IPS DF 6.9 (cell line): ENCODE measurements around the gene FAM110C.
"Not testable (repeated sequence)": the region's sequence is repeated elsewhere in the genome, so short reads cannot be mapped to it uniquely, and the experiment has no call there.

Source experiments
- DNase-seq: peaks from one replicate; pipeline ENCODE4 v3.0.0-alpha.2; 2013; ENCODE audit warnings: low read depth, low spot score
- H3K27ac ChIP-seq: one replicate; pipeline ENCODE4 v1.5.1; 2013; ENCODE audit warnings: low read length, control low read depth
- H3K27me3 ChIP-seq: 2 replicates; pipeline ENCODE4 v1.6.1; 2013; ENCODE audit warnings: mild to moderate bottlenecking, low read length; ENCODE audit not compliant: control insufficient read depth, insufficient read depth
- H3K36me3 ChIP-seq: 2 replicates; pipeline ENCODE4 v1.6.1; 2013; ENCODE audit warnings: low read length; ENCODE audit not compliant: control insufficient read depth, insufficient read depth
- H3K4me1 ChIP-seq: 2 replicates; pipeline ENCODE4 v1.6.1; 2013; ENCODE audit warnings: low read length; ENCODE audit not compliant: control insufficient read depth, insufficient read depth
- H3K4me3 ChIP-seq: 2 replicates; pipeline ENCODE4 v1.5.1; 2013; ENCODE audit warnings: mild to moderate bottlenecking, low read length
- H3K9me3 ChIP-seq: 2 replicates; pipeline ENCODE4 v1.6.1; 2013; ENCODE audit warnings: low read length, inconsistent platforms; ENCODE audit not compliant: control insufficient read depth, insufficient read depth
- WGBS: extraction: QIAGEN DNeasy Blood & Tissue Kit; methylation state at CpG from one replicate; pipeline ENCODE4 v1.1.7; 2013; ENCODE audit warnings: mixed read lengths, missing lambda C conversion rate; ENCODE audit not compliant: insufficient read length, insufficient coverage; 5-methylcytosine and 5-hydroxymethylcytosine counted together

FAM110C gene

DNA sequence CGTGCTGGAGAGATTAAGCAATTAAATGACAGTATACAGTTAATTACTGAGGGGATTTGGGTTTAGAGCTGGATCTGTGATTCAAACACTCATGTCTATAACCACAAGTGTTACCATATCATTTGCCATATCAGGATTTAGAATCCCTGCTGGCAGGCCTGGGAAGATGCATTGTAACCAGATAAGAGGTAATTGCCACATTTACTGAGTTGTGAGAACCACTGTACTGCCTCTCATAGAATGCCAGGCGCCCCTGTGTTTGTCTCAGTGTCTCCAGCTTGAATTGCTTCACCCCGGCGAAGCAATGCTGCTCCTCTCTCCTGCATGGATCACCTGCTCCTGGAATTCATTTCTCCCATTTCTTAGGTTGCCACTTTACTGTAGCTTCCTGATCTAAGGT, 21.7 kb downstream of the FAM110C start:
- H3K36me3 ChIP-seq, H3K9me3 ChIP-seq, H3K4me3 ChIP-seq, H3K27ac ChIP-seq, DNase-seq, H3K4me1 ChIP-seq, H3K27me3 ChIP-seq: not testable (repeated sequence)
- WGBS, result no CpG with 5 or more reads among the region's 4 CpGs

DNA sequence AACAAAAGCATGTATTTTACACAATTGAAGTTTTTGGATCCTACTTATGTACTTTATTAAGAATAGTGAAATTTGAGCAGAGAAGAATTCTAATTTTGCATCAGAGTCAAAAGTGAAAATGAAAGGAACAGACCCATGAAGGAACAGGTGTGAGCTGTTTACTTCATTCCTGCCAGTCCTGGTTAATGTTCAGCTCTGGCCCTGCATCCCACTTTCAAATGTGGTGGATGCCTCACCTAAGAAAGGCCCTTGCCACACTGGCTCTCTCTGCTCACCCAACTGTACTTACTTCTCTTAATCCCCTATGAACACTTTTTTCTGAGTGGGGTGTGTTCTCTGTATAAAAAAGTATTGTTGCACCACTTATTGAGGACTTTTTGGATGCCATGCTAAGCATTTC, 22.2 kb downstream of the FAM110C start:
- H3K27ac ChIP-seq, result no peak overlapping the region
- DNase-seq, result no peak
- H3K4me3 ChIP-seq, result no peak overlapping the region
- no peaks in the 10 kb centered on the region for H3K9me3 ChIP-seq
- H3K27me3 ChIP-seq, result no peaks in the 10 kb centered on the region
- no peaks in the 10 kb centered on the region for H3K4me1 ChIP-seq
- no peaks in the 10 kb centered on the region for H3K36me3 ChIP-seq

DNA sequence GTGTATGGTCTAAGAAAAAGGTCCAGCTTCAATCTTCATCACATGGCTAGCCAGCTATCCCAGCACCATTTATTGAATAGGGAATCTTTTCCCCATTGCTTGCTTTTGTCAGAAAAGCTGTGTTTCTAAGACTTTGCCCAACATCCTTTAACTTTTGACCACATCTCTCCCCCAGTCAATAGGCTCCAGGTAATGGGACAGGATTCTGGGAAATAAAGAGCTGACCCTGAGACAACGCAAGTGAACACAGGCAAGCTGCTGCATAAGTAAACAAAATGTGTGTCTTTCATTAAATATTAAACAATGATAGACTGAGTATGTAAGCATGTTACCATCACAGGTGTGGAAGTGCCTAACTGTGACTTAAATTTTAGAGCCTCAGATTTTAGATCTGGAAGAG, 23.0 kb downstream of the FAM110C start:
- DNase-seq, result no peak
- Histone ChIP-seq H3K27ac (no peak overlapping the region), H3K36me3 (no peaks in the 10 kb centered on the region), H3K9me3 (no peaks in the 10 kb centered on the region), H3K4me3 (no peak overlapping the region), H3K4me1 (no peaks in the 10 kb centered on the region), H3K27me3 (no peaks in the 10 kb centered on the region)
- no CpG with 5 or more reads among the region's 1 CpG for WGBS

DNA sequence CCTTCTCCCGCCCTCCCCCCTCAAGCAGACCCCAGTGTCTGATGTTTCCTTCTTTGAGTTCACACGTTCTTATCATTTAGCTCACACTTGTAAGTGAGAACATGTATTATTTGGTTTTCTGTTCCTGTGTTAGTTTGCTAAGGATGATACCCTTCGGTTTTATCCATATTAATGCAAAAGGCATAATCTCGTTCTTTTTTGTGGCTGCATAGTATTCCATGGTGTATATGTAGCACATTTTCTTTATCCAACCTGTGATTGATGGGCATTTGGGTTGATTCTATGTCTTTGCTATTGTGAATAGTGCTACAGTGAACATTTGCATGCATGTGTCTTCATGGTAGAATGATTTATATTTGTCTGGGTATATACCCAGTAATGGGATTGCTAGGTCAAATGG, 24.1 kb downstream of the FAM110C start:
- H3K4me3 ChIP-seq, H3K27ac ChIP-seq, H3K36me3 ChIP-seq, DNase-seq, H3K27me3 ChIP-seq, H3K9me3 ChIP-seq, H3K4me1 ChIP-seq: not testable (repeated sequence)
- WGBS, result no CpG with 5 or more reads among the region's 4 CpGs

DNA sequence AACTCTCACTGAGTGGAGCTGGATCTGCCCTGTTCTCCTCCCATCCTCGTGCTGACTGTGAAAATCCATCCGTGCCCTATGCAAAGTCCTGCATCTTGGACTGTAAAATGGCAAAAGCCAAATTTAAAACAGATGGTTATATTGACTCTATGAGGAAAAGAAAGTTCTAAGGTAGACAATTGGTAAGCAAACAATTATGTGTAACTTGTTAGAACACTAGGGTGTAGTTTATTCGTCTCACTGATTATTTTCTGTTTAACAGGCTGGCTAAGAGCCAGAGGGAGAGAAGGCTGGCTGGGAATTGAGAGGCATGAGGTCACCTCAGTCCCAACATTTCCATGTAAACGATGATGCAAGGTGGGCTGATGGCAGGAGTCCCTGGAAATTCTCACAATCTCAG, 26.0 kb downstream of the FAM110C start:
- no CpG with 5 or more reads among the region's 4 CpGs for WGBS
- H3K36me3 ChIP-seq, H3K27me3 ChIP-seq, DNase-seq, H3K9me3 ChIP-seq, H3K4me1 ChIP-seq, H3K27ac ChIP-seq, H3K4me3 ChIP-seq: not testable (repeated sequence)

DNA sequence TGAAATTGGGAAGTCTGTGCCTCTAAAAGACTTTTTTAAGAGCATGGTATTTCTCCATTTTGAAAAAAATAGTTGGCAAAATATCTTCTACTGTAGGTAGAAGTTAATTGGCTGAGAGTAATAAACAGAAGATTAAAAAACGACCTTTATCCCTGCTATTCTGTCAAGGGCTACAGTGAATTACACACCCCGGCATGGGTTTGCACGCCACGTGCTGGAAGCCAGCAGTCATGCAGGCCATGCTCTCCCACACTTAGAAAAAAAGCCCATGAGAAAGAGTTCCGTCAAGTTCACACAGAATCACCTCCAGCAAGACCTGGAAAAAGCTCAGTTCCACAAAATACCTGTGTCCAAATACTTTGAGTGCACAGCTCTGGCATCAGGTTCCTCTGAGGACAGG, 26.8 kb downstream of the FAM110C start:
- Histone ChIP-seq H3K27ac (no peak overlapping the region), H3K4me1 (no peaks in the 10 kb centered on the region), H3K9me3 (no peaks in the 10 kb centered on the region), H3K36me3 (no peaks in the 10 kb centered on the region), H3K4me3 (no peak overlapping the region), H3K27me3 (no peaks in the 10 kb centered on the region)
- DNase-seq, result no peak
- no CpG with 5 or more reads among the region's 5 CpGs for WGBS

DNA sequence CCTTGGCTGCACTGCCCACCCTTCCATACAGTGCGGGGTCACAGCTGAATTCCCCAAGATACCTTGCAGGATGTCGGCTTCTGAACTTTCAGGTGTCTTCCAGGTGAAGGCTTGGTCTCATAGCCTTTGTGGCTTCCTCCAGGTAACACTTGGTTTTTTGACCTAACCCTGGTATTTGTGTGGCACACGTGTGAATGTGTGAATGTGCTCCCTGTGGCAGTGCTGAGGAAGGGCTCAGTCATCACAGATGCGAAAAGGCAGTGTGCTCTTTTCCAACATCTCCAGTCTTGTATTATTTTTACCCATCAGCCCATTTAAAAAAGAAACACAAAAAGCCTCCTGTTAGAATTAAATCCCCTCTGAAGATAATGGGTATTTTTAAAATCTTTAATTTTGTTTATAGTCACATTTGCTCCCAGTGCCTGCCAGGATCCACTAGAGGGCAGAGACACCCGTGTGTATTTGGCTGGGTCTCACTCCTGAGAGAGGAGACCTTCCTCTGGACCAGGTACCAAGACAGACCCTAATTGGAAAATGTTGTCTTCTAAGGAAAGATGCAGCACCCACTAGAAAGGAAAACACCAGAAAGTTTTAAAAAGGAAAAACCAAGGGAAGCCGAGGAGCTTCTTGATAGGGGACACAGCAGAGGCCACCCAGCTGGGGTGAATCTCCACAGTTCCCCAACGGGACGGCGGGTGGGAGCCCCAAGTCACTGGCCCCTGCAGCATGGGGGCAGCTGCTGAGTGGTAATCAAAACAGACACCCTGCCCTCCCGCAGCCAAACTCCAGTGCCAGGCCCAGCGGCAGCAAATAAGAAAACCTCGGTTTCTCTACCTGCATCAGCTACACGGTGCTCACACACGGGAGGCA, 27.7 kb downstream of the FAM110C start:
- H3K36me3 ChIP-seq, result no peaks in the 10 kb centered on the region
- H3K27ac ChIP-seq, result no peak overlapping the region
- DNase-seq, result no peak
- no peaks in the 10 kb centered on the region for H3K4me1 ChIP-seq
- WGBS, result no CpG with 5 or more reads among the region's 14 CpGs
- no peaks in the 10 kb centered on the region for H3K9me3 ChIP-seq
- no peaks in the 10 kb centered on the region for H3K27me3 ChIP-seq
- no peak overlapping the region for H3K4me3 ChIP-seq

DNA sequence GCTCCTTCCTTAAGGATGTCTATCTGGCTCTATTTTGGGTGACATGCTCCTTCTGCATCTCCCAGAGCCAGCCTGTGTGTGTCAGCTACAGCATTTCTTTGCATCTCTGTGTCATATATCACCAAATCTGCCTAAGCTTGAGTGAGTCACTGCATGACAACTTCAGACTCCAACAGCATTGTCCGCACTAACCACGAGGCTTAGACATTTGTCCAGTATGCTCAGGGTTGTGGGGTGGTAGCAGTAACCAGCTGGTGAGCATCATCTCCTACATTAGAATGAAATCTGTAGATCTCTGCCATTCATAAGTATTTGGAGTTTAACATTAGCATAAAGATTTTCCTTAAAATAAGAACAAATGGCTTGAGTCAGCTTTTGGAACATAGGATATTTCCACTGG, 30.4 kb downstream of the FAM110C start:
- DNase-seq, result not testable (repeated sequence)

DNA sequence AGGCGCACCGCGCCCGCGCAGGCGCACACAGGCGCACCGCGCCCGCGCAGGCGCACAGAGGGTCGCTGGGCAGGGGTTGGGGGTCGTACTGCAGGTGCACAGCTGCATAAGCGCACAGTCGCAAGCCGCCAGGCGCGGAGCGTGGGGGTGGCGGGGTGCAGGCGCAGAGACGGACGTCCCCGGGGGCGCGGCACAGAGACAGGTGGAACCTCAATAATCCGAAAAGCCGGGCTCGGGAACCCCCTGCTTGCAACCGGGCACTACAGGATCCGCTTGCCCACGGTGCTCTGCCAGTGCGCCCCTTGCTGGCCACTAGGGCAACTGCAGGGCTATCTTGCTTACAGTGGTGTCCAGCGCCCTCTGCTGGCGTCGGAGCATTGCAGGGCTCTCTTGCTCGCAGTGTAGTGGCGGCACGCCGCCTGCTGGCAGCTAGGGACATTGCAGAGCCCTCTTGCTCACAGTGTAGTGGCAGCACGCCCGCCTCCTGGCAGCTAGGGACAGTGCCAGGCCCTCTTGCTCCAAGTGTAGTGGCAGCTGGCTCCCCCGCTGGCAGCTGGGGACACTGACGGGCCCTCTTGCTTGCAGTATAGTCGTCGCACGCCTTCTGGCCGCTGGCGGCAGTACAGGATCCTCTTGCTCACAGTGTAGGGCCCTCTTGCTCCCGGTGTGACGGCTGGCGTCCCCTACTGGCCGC, 34.9 kb downstream of the FAM110C start:
- no peaks in the 10 kb centered on the region for H3K27me3 ChIP-seq

More for the DNA sequence above, 30.4 kb downstream of the FAM110C start:
- not testable (repeated sequence) for H3K36me3 ChIP-seq, H3K4me3 ChIP-seq, H3K4me1 ChIP-seq, H3K9me3 ChIP-seq, H3K27ac ChIP-seq, H3K27me3 ChIP-seq
- WGBS, result no CpG with 5 or more reads among the region's 2 CpGs

DNA sequence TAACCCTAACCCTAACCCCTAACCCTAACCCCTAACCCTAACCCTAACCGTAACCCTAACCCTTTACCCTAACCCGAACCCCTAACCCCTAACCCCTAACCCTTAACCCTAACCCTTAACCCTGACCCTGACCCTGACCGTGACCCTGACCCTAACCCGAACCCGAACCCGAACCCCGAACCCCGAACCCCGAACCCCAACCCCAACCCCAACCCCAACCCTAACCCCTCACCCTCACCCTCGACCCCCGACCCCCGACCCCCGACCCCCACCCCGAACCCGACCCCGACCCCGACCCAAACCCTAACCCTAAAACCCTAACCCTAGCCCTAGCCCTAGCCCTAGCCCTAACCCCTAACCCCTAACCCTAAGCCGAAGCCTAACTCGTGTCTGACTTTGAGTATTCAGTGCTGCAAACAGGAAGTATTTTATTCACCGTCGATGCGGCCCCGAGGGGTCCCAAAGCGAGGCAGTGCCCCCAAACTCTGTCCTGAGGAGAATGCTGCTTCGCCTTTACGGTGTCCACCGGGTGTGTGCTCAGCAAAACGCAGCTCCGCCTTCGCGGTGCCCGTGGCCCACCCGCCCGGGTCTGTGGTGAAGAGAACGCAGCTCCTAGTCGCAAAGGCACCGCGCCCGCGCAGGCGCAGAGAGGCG, 36.0 kb downstream of the FAM110C start:
- no peaks in the 10 kb centered on the region for H3K27me3 ChIP-seq
- no peaks in the 10 kb centered on the region for H3K4me1 ChIP-seq
- DNase-seq, result no peak
- H3K27ac ChIP-seq, result no peak overlapping the region
- H3K36me3 ChIP-seq, result no peaks in the 10 kb centered on the region
- WGBS, result 100% methylated on average over 3 of the region's 42 CpGs
- peaks cover 1% of the 10 kb centered on the region; the same call in 1 of the 2 replicates for H3K9me3 ChIP-seq
- no peak overlapping the region for H3K4me3 ChIP-seq

More for the DNA sequence above, 34.9 kb downstream of the FAM110C start:
- H3K4me1 ChIP-seq, result no peaks in the 10 kb centered on the region
- no peak overlapping the region for H3K4me3 ChIP-seq
- no peak overlapping the region for H3K27ac ChIP-seq
- H3K36me3 ChIP-seq, result no peaks in the 10 kb centered on the region
- DNase-seq, result no peak
- H3K9me3 ChIP-seq, result peaks cover 1% of the 10 kb centered on the region; the same call in 1 of the 2 replicates
- WGBS, result no CpG with 5 or more reads among the region's 54 CpGs
